Liver (tissue), 9 donors: ENCODE measurements around the gene MCUR1. TPM values are rescaled to one million over a fixed set of nuclear protein-coding genes. Genes with fewer than 3 reads are reported as not detected.

ENCODE experiments used
- DNase-seq: peaks from one replicate; pipeline ENCODE4 v3.0.0-alpha.2; 2017; ENCODE audit warnings: low spot score
- H3K27ac ChIP-seq, 2 donors: one replicate each; pipeline ENCODE4 v1.7.0; 2013; ENCODE audit warnings: inconsistent platforms in 2 of 2, low read length in 2 of 2, control low read depth in 1 of 2, low read depth in 1 of 2, mild to moderate bottlenecking in 1 of 2
- H3K27me3 ChIP-seq, 4 donors: one replicate each; pipeline versions ENCODE4 v1.6.1 to v1.7.0; 2013; ENCODE audit warnings: low read length in 3 of 4, inconsistent platforms in 1 of 4, mild to moderate bottlenecking in 1 of 4, moderate library complexity in 1 of 4; ENCODE audit not compliant: control insufficient read depth in 4 of 4, insufficient read depth in 4 of 4
- H3K36me3 ChIP-seq, 4 donors: one replicate each; pipeline versions ENCODE4 v1.6.1 to v1.7.0; 2013; ENCODE audit warnings: low read length in 3 of 4, mild to moderate bottlenecking in 3 of 4, low read depth in 1 of 4, moderate library complexity in 1 of 4; ENCODE audit not compliant: control insufficient read depth in 4 of 4, insufficient read depth in 3 of 4
- H3K4me1 ChIP-seq, 4 donors: one replicate each; pipeline versions ENCODE4 v1.6.1 to v1.7.0; 2013; ENCODE audit warnings: low read length in 3 of 4, mild to moderate bottlenecking in 3 of 4, moderate library complexity in 1 of 4; ENCODE audit not compliant: control insufficient read depth in 4 of 4, insufficient read depth in 4 of 4
- H3K4me3 ChIP-seq, 3 donors: one replicate each; pipeline versions ENCODE4 v1.6.1 to v1.7.0; 2013; ENCODE audit warnings: low read length in 3 of 3, control low read depth in 1 of 3, low read depth in 1 of 3, mild to moderate bottlenecking in 1 of 3
- H3K9ac ChIP-seq, 2 donors: one replicate each; pipeline ENCODE4 v1.7.0; 2013; ENCODE audit warnings: low read length in 2 of 2, mild to moderate bottlenecking in 2 of 2, moderate library complexity in 2 of 2, control low read depth in 1 of 2, low read depth in 1 of 2
- H3K9me3 ChIP-seq, 4 donors: one replicate each; pipeline versions ENCODE4 v1.6.1 to v1.7.0; 2013; ENCODE audit warnings: low read length in 3 of 4; ENCODE audit not compliant: control insufficient read depth in 4 of 4
- CTCF ChIP-seq: fragments of 150-350 bp; IDR thresholded peaks from 2 replicates; pipeline ENCODE4 v1.5.1; 2017; ENCODE audit warnings: improper control_type of control experiment, low read depth, low read length; ENCODE audit not compliant: missing input control
- EGR1 ChIP-seq, 2 donors: IDR thresholded peaks; 2 replicates each; pipeline ENCODE4 v1.6.1; 2016 to 2018; ENCODE audit warnings: antibody characterized with exemption in 2 of 2, low read depth in 2 of 2
- GABPA ChIP-seq, 2 donors: IDR thresholded peaks in 1 of 2; conservative IDR thresholded peaks in 1 of 2; 2 replicates each; pipeline ENCODE4 v1.6.1; 2016; ENCODE audit warnings: antibody characterized with exemption in 2 of 2, mild to moderate bottlenecking in 1 of 2, moderate library complexity in 1 of 2
- HNF4A ChIP-seq, 2 donors: conservative IDR thresholded peaks; 2 replicates each; pipeline ENCODE4 v1.6.1; 2016; ENCODE audit warnings: antibody characterized with exemption in 2 of 2, mild to moderate bottlenecking in 2 of 2
- HNF4G ChIP-seq: IDR thresholded peaks from 2 replicates; pipeline ENCODE4 v1.6.1; 2016; ENCODE audit warnings: antibody characterized with exemption
- JUND ChIP-seq, 2 donors: IDR thresholded peaks; 2 replicates each; pipeline ENCODE4 v1.6.1; 2016; ENCODE audit warnings: antibody characterized with exemption in 2 of 2
- MAX ChIP-seq: IDR thresholded peaks from 2 replicates; pipeline ENCODE4 v1.6.1; 2016; ENCODE audit warnings: antibody characterized with exemption
- NR2F2 ChIP-seq: IDR thresholded peaks from 2 replicates; pipeline ENCODE4 v1.6.1; 2016; ENCODE audit warnings: antibody characterized with exemption
- REST ChIP-seq: IDR thresholded peaks from 2 replicates; pipeline ENCODE4 v1.6.1; 2016; ENCODE audit warnings: antibody characterized with exemption, mild to moderate bottlenecking
- RXRA ChIP-seq, 2 donors: IDR thresholded peaks; 2 replicates each; pipeline ENCODE4 v1.6.1; 2017 to 2018; ENCODE audit warnings: antibody characterized with exemption in 2 of 2, mild to moderate bottlenecking in 1 of 2
- SP1 ChIP-seq: IDR thresholded peaks from 2 replicates; pipeline ENCODE4 v1.6.1; 2018; ENCODE audit warnings: antibody characterized with exemption, mild to moderate bottlenecking
- WGBS: extraction: QIAGEN DNeasy Blood & Tissue Kit; methylation state at CpG from one replicate; pipeline ENCODE4 v1.1.7; 2013; 5-methylcytosine and 5-hydroxymethylcytosine counted together
- polyA plus RNA-seq, 2 donors: library from polyadenylated mRNA; stranded (reverse) in 1 of 2; unstranded in 1 of 2; fragments of 200-250 nt in 1 of 2; fragments of >200 nt in 1 of 2; fragmentation: Nextera tagmentation in 1 of 2; extraction: Ambion mirVana in 1 of 2; gene quantifications; one replicate each; pipeline versions ENCODE4 v1.2.1 to v1.2.3, GENCODE V29; 2013 to 2015
- total RNA-seq, 2 donors: library from RNA; depleted of rRNA; stranded (reverse); fragments of >200 nt; gene quantifications; one replicate each; pipeline ENCODE4 v1.2.3, GENCODE V29; 2014
- TF ChIP-seq, protein P1 (sequence below): IDR thresholded peaks from 2 replicates; pipeline ENCODE4 v1.6.1; 2016; ENCODE audit warnings: antibody characterized with exemption
- donor health status: healthy.
- donor health status: healthy.
- donor health status: healthy.
- donor health status: healthy.
- donor health status: healthy.

Gene MCUR1
- total and polyA plus RNA-seq, 4 donors, result 7.3 to 17.3 (median 7.4) TPM

DNA sequence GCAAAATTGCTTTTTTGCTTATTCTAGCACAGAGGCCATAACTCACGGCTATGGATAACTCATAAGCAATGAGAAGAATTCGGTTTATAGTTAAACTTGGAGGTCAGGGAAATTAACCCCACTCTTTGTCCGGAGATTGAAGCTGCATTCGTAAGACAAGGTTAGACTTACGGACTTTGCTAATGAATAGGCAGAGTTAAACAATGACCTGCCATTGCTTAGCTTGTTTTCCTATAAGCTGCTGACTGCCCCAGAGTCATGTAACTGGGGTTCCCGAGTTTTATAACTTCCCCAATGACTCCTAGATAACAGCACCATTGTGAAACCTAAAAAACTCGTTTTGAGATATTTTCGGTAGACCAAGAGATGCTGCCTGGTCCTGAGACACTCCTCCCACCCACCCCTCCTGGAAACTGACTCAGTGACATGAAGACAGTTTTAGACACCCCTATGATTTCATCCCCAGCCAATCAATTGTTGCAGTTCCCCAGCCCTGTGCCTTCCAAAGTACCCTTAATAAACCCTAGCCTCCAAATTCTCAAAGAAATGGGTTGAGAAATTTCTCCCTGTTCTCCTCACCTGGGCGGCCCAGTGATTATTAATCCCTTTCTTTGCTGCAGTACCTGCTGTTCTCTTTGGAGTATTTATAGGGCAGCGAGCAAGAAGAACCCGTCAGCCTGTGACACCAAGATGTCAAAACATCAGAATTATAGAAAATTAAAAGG lies 33.1 kb upstream of the MCUR1 start:
- Histone ChIP-seq H3K4me3 (no peak overlapping the region), H3K9ac (no peak overlapping the region), H3K27me3 (no peaks in the 10 kb centered on the region), H3K36me3 (no peaks in the 10 kb centered on the region), H3K9me3 (no peaks in the 10 kb centered on the region), H3K27ac (no peak overlapping the region), H3K4me1 (no peaks in the 10 kb centered on the region)
- 78% methylated on average over 11 of the region's 11 CpGs for WGBS
- TF ChIP-seq HNF4A (conservative IDR thresholded peaks at IDR 0.05) (no peak), HNF4G (no peak), CTCF (no peak)
- DNase-seq, result no peak

DNA sequence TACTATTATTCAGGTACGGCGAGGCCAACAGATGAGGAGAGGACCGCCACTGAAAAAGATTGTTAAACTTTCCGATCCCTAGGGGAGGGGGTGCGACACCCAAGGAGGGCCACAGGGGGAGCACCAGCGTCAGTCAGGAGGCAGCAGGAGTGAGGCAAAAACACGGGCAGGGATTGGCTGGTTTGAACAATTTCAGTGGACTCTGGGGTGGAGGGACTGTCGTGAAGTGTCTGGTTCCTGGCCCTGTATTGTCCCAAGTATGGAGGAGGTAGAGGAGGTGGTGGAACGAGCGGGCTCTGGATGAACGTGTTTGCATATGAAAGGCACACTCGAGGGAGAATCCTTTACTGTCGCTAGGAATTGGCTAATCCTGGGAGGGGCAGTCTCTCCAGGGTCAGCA lies 32.5 kb upstream of the MCUR1 start:
- H3K27me3 ChIP-seq, result no peaks in the 10 kb centered on the region
- no peak overlapping the region for H3K27ac ChIP-seq
- no peak for DNase-seq
- H3K9me3 ChIP-seq, result no peaks in the 10 kb centered on the region
- H3K4me3 ChIP-seq, result no peak overlapping the region
- WGBS, result 73% methylated on average over 13 of the region's 13 CpGs
- H3K4me1 ChIP-seq, result no peaks in the 10 kb centered on the region
- no peak for TF ChIP-seq RXRA (IDR thresholded peaks at IDR 0.05)
- no peak for TF ChIP-seq GABPA (IDR thresholded peaks at IDR 0.05 in 1 of 2, conservative IDR thresholded peaks at IDR 0.05 in 1 of 2)
- no peak for TF ChIP-seq NR2F2
- no peak for TF ChIP-seq MAX
- no peak for TF ChIP-seq SP1
- TF ChIP-seq, protein P1, sequence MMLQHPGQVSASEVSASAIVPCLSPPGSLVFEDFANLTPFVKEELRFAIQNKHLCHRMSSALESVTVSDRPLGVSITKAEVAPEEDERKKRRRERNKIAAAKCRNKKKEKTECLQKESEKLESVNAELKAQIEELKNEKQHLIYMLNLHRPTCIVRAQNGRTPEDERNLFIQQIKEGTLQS, result no peak
- TF ChIP-seq EGR1 (IDR thresholded peaks at IDR 0.05; ENCODE audit: low read depth in 2 of 2), result no peak
- TF ChIP-seq HNF4A (conservative IDR thresholded peaks at IDR 0.05), result no peak
- TF ChIP-seq HNF4G, result no peak
- TF ChIP-seq JUND (IDR thresholded peaks at IDR 0.05), result no peak
- no peak for TF ChIP-seq REST
- no peaks in the 10 kb centered on the region for H3K36me3 ChIP-seq
- H3K9ac ChIP-seq, result no peak overlapping the region
